HG02885 (cell line): Measurements from ENCODE around the gene HEATR1.
"Not testable (repeated sequence)": the region's sequence is repeated elsewhere in the genome, so short reads cannot be mapped to it uniquely, and the experiment has no call there.

Experiments used
- ATAC-seq: cut with Tn5 transposase; IDR thresholded peaks from one replicate; pipeline ENCODE4 v1.9.1; 2021; ENCODE audit warnings: mild to moderate bottlenecking; ENCODE audit not compliant: unreplicated experiment, poor library complexity

Gene HEATR1, protein sequence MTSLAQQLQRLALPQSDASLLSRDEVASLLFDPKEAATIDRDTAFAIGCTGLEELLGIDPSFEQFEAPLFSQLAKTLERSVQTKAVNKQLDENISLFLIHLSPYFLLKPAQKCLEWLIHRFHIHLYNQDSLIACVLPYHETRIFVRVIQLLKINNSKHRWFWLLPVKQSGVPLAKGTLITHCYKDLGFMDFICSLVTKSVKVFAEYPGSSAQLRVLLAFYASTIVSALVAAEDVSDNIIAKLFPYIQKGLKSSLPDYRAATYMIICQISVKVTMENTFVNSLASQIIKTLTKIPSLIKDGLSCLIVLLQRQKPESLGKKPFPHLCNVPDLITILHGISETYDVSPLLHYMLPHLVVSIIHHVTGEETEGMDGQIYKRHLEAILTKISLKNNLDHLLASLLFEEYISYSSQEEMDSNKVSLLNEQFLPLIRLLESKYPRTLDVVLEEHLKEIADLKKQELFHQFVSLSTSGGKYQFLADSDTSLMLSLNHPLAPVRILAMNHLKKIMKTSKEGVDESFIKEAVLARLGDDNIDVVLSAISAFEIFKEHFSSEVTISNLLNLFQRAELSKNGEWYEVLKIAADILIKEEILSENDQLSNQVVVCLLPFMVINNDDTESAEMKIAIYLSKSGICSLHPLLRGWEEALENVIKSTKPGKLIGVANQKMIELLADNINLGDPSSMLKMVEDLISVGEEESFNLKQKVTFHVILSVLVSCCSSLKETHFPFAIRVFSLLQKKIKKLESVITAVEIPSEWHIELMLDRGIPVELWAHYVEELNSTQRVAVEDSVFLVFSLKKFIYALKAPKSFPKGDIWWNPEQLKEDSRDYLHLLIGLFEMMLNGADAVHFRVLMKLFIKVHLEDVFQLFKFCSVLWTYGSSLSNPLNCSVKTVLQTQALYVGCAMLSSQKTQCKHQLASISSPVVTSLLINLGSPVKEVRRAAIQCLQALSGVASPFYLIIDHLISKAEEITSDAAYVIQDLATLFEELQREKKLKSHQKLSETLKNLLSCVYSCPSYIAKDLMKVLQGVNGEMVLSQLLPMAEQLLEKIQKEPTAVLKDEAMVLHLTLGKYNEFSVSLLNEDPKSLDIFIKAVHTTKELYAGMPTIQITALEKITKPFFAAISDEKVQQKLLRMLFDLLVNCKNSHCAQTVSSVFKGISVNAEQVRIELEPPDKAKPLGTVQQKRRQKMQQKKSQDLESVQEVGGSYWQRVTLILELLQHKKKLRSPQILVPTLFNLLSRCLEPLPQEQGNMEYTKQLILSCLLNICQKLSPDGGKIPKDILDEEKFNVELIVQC (N-terminal part only)

DNA sequence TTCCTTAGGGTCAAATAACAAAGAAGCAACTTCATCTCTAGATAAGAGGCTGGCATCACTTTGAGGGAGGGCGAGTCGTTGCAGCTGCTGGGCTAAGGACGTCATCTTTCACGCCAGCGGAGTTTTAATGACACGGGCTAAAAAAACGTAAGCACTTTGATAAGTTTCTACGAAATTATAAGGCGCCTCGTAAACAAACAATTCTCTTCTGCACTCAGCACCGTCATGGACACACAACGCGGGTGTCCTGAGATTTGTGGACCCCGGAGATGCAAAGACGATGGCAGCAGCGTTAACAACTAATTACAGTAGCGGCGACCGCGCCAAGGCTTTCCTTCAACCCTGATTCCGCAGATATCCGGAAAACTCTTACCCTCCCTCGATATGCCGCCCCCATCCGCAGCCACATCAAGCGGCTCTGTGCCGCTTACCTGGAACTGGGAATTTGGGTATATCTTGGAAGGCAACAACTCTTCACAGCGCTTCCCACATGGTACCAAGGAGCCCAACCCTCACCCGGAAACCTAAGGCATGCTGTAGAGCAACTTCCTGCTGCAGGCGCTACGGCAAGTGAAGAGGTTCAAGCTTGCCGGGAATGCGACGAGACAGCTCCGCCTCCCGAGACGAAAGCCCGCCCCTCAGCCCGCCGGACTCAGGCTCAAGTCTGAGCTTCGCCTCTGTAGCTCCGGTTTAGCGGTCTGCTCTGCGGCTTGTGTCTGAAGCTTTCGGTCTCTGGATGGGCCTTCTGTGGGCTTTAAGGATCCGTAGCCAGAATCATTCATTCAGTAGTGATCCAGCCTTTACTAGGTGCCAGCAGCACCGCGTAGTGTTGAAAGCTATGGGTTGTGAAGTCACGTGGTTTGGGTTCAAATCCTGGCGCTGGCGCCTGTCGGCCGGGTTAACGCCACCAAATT lies at the start of gene HEATR1:
Gene HEATR1 (minus strand): TSS at position 526 of the 914 bp plus-strand sequence. CDS start 421 bp downstream, at position 105.
- peak; percentile 97 for ATAC-seq

DNA sequence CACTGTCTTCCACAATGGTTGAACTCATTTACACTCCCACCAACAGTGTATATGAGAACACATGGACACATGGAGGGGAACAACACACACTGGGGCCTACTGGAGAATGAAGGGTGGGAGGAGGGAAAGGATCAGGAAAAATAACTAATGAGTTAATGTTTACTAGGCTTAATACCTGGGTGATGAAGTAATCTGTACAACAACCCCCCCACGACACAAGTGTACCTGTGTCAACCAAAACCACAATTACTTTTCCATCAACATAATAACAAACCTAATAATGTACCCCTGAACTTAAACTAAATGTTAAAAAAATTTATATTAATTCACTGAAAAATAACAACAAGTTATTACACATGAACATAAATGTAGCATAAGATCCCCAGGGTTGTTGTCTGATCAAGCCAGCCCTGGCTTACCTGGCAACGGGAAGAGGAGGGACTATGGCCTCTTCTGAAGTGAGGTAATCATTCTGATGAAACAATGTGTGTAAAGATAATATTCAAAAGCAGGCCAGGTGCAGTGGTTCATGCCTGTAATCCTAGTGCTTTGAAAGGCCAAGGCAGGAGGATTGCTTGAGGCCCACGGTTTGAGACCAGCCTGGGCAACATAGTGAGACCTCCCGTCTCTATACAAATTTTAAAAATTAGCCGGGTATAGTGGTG lies 40.8 kb upstream of the HEATR1 start:
- no peak for ATAC-seq

DNA sequence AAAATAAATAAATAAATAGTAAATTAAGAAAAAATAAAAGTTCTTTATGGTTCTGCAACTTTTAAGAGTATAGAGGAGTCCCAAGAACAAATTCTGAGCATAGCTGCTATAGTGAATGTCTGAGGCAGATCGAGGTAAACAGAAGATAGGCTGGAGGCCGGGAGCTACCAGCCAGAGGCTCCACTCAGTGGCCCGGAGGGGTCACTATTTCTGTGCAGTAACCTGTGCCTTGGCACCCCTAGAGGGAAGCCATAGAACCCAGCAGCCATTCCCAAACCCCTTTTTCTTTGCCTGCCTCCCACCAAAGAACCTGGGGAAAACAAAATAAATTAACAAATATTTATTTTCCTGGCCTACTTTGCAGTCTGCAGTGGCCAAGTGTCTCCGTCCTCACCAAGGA lies 38.4 kb upstream of the HEATR1 start:
- ATAC-seq = no peak

DNA sequence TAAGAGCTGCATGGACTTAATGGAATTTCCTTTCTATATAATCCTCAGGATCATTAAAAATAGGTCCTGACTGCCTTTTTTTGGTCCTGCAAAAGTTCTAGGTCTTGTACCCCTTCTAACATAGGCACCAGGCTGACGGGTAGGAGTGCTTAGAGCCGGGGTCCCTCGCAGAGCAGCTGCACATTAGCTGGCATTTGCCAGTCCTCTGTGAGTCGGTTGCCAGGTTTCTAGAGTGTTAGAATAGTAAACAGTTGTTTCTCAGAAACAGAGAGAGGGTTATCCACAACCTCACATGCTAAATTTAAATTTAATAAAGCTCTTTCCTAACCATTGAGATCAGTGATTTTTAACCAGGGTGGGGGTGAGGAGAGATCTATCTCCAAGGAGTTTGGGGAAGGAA lies 35.4 kb upstream of the HEATR1 start:
- ATAC-seq = no peak

DNA sequence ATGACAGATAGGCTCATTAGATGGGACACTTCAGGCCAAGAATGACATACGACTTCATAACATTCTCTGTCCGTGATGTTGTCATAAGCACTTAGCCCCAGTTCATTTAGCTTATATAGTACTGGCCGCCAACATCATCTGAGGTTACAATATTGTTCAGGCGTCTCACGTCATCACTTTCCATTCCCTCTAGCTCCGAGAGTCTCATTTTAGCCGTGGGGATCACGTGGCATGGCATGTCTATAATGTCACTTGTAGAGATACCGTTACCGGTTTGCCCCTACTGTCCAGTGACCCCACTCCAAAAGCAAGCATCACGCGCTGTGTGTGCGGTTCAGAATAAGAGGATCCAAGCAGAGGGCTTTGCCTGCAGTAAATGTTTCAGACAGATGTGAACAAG lies 34.6 kb upstream of the HEATR1 start:
- no peak for ATAC-seq

DNA sequence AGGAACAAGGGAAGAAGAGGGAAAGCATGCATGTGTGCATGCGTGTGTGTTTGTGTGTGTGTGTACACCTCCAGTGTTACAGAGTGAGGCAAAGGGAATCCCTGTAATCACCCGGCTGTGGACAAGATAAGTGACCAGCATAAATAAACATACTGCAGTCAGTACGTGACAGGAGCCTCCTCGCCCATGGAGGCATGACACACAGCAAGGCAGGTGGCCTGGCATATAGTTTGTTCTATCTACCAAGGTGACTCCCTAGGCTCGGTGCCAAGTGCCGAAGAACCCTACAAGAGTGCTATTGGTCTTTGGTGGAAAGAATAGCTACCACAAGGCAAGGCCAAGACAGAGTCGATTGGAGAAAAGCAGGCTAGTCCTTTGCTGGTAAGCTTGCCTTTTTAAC lies 31.7 kb upstream of the HEATR1 start:
- ATAC-seq = no peak

DNA sequence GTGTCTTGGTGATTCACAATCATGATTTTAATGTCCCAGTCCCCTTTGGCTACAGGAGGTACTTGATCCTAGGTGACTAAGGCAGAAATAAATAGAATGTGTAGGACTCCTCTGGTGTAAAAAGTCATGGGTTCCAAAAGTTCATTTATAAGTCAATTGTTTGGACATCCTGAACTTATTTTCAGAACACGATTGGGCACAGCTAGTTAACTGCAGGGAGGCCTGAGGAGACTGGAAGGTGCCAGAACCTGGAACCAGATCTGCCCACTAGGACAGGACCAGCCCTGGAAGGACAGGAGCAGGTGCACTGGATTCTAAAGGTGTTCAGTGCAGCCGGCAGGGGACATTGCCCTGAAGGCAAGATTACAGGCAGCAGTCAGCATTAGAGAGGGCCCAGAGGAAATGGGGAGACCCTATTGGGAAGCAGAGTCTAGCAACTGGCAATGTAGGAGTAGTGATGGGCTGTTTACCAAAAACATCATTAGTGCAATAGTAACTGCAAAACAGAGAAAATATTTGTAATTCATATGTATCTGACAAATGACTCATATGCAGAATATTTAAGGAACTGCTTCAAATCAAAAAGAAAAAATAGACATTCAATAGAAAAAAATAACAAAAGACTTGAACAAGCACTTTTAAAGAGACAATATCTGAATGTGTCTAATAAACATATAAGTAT lies 23.6 kb upstream of the HEATR1 start:
- no peak for ATAC-seq

DNA sequence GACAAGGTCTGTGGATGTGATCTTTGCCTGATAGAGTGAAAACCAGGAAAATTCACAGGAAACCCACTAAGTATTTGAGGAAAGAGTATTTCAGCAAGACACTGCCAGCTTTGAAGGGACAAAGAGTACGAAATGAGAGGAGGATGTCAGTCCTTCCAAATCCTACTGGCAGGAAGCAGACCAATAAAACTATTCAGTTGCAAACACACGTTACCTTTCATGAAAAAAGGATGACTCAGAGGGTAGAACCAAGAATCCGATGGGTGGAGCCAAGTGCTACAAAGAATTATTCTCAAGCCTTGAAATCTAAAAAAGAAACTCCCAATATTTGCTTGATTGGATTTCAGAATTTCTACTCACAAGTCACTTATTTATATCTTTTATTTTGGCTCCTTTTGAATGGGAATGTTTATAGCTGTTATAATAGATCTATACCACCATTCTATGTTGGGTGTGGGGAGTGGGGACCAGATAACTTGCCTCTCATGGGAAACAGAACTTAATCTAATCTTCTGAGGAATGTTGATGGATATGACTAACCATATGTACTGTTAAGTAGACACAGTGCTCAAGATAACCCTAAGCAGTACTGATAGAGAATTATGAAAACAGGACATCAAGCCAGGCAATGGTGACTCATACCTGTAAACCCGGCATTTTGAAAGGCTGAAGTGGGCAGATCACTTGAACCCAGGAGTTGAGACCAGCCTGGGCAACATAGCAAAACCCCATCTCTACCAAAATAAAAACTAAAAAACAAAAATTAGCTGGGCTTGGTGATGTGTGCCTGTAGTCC lies 19.3 kb upstream of the HEATR1 start:
- no peak for ATAC-seq

DNA sequence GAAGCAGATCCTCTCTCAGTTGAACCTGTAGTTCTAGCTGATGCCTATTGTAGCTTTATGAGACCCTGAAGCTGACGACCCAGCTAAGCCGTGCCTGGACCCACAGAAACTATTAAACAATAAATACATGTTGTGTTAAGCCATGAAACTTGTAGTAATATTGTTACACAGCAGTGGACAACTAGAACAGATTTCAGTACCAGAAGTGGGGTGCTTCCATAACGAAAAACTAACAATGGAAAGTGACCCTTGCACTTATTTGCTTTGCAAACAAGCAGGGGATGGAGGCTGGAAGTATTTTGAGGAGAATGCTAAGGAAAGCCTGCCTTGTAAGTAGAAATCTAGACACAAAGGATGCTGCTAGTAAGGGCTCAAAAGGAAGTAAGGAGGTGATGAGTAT lies 18.1 kb upstream of the HEATR1 start:
- no peak for ATAC-seq

DNA sequence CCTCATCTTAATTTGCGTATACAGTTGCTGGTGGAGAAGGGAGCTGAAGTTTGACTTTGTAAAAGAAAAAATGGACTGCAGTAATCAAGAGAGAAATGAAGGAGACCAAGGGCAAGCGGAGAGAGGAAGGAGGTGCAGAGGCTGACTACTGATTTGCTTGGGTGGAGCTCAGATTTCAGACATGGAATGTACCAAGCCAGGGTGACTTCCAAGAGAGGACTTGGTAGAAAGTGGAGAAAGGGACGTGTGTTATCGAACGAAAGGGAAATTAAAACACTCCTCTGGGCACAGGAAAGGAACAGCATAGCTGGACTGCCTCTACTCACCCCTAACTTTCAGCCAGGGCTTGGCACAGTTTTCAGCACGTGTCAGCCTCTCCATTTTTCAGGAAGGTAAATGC lies 15.1 kb upstream of the HEATR1 start:
- ATAC-seq = no peak

DNA sequence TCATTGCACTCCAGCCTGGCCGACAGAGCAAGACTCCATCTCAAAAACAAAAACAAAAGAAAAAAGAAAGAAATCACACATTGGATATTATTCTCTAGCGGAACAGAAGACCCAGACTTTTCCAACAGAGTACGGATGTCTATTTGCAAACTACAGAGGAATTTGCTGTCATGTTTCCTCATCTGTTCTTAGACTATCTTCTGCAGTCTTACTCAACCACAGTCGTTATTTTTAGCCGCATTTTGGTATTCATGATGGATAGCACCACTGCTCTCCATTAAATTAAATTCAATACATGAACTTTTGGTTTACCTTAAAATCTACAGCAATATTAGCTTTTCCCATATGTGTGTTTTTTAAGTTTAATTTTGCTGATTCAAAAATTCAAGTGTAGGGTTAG lies 14.2 kb upstream of the HEATR1 start:
- no peak for ATAC-seq

DNA sequence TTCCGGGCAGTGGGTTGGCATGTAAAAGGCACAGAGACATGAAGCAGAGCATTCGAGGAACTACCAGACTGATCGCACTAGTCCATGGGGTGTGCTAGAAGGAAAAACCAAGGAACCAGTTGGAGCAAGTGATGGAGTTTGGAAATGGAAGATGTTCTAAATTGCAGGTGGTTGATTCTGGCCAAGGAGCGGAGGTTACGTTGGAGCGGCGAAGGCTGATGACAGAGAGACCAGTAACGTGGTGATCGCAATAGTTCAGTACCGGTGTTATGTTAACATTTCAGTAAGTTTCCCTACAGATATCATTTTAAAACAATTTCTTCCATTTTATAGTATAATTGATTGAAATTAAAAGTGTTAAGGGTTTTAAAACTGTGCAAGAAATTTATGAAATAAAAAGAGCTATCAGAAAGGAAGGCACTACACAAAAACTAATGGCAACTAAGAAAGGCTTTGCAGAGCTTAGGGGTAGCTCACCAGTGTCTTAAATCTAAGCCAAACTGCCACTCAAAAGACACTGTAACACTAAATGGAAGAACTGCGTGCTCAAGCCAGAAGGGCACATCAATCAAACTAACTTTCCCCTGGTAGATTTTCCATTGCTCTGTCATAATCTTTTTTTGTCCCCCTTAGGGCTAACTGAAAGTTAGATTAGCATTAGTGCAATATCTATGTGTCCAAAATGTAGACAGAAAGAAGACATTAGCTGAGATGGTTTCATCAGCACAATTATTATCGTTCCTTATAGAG lies 11.3 kb upstream of the HEATR1 start:
- ATAC-seq = no peak

DNA sequence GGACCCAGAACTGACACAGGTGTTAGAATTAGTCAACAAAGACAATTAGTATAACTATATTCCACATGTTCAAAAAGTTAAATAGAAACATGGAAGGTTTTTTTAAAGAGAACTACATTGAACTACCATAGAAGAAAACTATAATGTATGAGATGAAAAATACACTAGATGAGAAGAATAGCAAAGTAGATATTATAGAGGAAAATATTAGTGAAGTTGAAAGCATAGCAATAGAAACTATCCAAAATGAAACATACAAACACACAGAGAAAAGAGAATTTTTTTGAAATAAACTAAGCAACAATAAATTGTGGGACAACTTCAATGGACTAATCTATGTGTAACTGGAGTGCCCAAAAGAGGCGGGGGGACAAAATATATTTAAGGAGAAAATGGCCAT lies 8.0 kb upstream of the HEATR1 start:
- no peak for ATAC-seq

DNA sequence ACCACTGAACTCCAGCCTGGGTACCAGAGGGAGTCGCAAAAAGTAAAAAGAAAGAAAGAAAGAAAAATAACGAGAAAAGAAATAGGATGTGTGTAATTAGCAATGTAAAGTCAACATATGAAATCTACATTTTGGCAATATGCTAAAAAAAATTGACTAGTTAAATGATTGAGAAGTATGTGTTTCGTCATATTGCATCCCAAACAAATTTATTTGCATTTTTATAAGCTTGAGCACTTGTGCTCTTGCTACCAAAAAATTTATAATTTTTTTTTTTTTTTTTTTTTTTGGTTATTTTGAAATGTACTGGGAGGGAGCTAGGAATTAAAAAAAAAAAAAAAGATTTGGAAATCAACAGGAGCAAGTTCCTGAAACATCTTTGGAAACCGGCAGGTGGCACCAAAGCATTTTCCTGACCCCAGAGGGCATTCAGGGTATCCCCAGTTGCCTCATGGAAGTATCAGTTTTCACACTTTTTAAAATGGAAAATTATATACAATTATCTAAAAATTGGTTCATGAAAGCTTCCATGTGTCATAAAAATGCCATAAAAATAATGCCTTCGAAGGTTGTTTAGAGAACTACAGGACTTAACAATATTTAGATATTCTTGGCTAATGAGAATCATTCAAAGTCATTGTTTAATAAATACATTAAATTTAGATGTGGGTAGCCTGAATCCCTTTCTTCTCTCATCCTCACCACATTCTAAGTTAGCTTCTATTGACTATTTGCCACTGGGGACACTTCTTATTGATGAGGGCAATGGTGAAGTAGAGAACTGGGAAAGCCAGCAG lies 4.8 kb upstream of the HEATR1 start:
- ATAC-seq = no peak

DNA sequence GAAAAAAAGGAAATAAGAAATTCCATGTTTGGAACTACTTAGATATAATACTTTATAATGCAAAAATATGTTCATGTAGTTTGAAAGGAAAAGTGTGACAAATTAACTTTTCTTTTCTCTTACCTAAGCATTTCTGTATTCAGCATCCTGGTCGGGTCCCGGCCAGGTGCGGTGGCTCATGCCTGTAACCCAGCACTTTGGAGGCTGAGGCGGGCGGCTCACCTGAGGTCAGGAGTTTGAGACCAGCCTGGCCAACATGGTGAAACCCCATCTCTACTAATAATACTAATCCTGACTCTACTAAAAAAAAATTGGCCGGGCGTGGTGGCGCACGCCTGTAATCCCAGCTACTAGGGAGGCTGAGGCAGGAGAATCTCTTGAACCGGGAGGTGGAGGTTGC lies 3.3 kb upstream of the HEATR1 start:
- ATAC-seq = not testable (repeated sequence)
